Caco-2 (cell line): ENCODE results near the gene HOXA1. TPM values are rescaled to one million over a fixed set of nuclear protein-coding genes. Genes with fewer than 3 reads are reported as not detected.

Experiments
- BruUV-seq: library from RNA; stranded (reverse); fragments of 400-500 nt; replicated peaks from 2 replicates; lab custom pipeline; 2021; lab: Mats Ljungman, UMichigan
- CTCF ChIA-PET: fragments of 300-600 bp; sonication (Branson Sonifier 250); formaldehyde crosslinking; loops from one replicate; lab custom pipeline; 2022; ENCODE audit warnings: antibody characterized with exemption; lab: Charles Lee
- POLR2A ChIA-PET: fragments of 300-600 bp; sonication (Branson Sonifier 250); formaldehyde crosslinking; loops from one replicate; lab custom pipeline; 2022; ENCODE audit warnings: antibody characterized with exemption; lab: Charles Lee
- DNase-seq, 2 experiments: peaks; one replicate each; pipeline versions ENCODE4 v3.0.0 to v3.0.0-alpha.2; 2020 to 2022
- H3K27me3 ChIP-seq: replicated peaks from 2 replicates; pipeline ENCODE4 v1.6.0; 2011; ENCODE audit warnings: low read length; ENCODE audit not compliant: control insufficient read depth, insufficient read depth
- H3K36me3 ChIP-seq: 2 replicates; pipeline ENCODE4 v1.5.1; 2011; ENCODE audit warnings: low read length; ENCODE audit not compliant: control insufficient read depth, insufficient read depth
- H3K4me1 ChIP-seq: fragments of 250-450 bp; sonication (Bioruptor Pico); 2 replicates; pipeline ENCODE4 v1.5.1; 2020; ENCODE audit warnings: mild to moderate bottlenecking
- H3K4me3 ChIP-seq: 2 replicates; pipeline ENCODE4 v1.5.1; 2011; ENCODE audit warnings: low read depth, mild to moderate bottlenecking, control low read depth, low read length
- H3K9me3 ChIP-seq: fragments of 250-450 bp; sonication (Bioruptor Pico); 2 replicates; pipeline ENCODE4 v1.5.1; 2020; ENCODE audit warnings: mild to moderate bottlenecking, moderate library complexity
- H3K27ac Mint-ChIP-seq: one replicate; pipeline ENCODE4 v1.8.0; 2022; ENCODE audit warnings: mixed read lengths; ENCODE audit not compliant: unreplicated experiment
- H3K27me3 Mint-ChIP-seq: one replicate; pipeline ENCODE4 v1.8.0; 2022; ENCODE audit warnings: mixed read lengths; ENCODE audit not compliant: insufficient read depth, unreplicated experiment
- H3K36me3 Mint-ChIP-seq: one replicate; pipeline ENCODE4 v1.8.0; 2022; ENCODE audit warnings: mild to moderate bottlenecking, mixed read lengths; ENCODE audit not compliant: insufficient read depth, unreplicated experiment
- H3K4me1 Mint-ChIP-seq: one replicate; pipeline ENCODE4 v1.8.0; 2022; ENCODE audit warnings: low read depth, mixed read lengths; ENCODE audit not compliant: unreplicated experiment
- H3K4me3 Mint-ChIP-seq: one replicate; pipeline ENCODE4 v1.8.0; 2022; ENCODE audit warnings: mild to moderate bottlenecking, moderate library complexity, mixed read lengths; ENCODE audit not compliant: unreplicated experiment
- H3K9me3 Mint-ChIP-seq: one replicate; pipeline ENCODE4 v1.8.0; 2022; ENCODE audit warnings: mixed read lengths; ENCODE audit not compliant: unreplicated experiment
- intact Hi-C: fragments of 100-400 bp; cut with micrococcal nuclease; formaldehyde crosslinking; loops from one replicate; pipeline ENCODE4 v1.10.0; 2022; ENCODE audit not compliant: unreplicated experiment
- total RNA-seq: library from RNA; stranded (reverse); gene quantifications from 2 replicates; pipeline ENCODE4 v1.2.3, GENCODE V29; 2022
- TF ChIP-seq, protein P1 (sequence below), 2 experiments: fragments of 200-600 bp in 1 of 2; IDR thresholded peaks; 1 replicate in 1 of 2; 2 replicates in 1 of 2; pipeline versions ENCODE4 v1.5.1 to v1.8.0; 2011 to 2022; ENCODE audit warnings: antibody characterized with exemption in 1 of 2, control low read depth in 1 of 2, inconsistent platforms in 1 of 2, low read depth in 1 of 2, low read length in 1 of 2, mild to moderate bottlenecking in 1 of 2, moderate library complexity in 1 of 2; ENCODE audit not compliant: insufficient read depth in 1 of 2, severe bottlenecking in 1 of 2, unreplicated experiment in 1 of 2

The HOXA1 gene
- total RNA-seq, 1 experiment from 2014 or later, result 18.5 TPM

DNA sequence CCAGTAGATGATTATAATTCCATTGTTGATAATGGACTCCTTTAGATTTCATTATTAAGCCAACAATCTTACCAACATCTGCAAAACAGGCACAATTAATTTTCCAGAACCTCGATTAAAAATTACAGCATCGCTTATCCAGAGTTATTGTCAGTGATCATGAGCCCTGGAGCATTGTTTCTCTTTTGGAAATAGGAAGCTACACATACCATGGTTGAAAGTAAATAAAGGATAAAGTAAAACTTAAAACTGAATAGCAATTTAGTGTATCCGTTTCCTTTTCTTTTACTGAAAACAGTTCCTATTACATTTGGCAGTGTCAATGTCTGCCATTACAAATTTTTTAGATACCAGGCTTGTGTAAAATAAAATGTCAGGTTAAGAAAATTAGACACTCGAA, 16.6 kb upstream of the HOXA1 start:
- intact Hi-C loops, result no loop called here
- DNase-seq, result no peak
- no peaks in the 10 kb centered on the region for H3K9me3 ChIP-seq
- no peak overlapping the region for H3K4me3 ChIP-seq
- POLR2A ChIA-PET, result interaction anchor here (2.1 kb wide), 1 partner anchor 10 kb away, joined by 4 read pairs; no protein-coding TSS in a partner anchor
- TF ChIP-seq, protein P1, sequence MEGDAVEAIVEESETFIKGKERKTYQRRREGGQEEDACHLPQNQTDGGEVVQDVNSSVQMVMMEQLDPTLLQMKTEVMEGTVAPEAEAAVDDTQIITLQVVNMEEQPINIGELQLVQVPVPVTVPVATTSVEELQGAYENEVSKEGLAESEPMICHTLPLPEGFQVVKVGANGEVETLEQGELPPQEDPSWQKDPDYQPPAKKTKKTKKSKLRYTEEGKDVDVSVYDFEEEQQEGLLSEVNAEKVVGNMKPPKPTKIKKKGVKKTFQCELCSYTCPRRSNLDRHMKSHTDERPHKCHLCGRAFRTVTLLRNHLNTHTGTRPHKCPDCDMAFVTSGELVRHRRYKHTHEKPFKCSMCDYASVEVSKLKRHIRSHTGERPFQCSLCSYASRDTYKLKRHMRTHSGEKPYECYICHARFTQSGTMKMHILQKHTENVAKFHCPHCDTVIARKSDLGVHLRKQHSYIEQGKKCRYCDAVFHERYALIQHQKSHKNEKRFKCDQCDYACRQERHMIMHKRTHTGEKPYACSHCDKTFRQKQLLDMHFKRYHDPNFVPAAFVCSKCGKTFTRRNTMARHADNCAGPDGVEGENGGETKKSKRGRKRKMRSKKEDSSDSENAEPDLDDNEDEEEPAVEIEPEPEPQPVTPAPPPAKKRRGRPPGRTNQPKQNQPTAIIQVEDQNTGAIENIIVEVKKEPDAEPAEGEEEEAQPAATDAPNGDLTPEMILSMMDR (IDR thresholded peaks at IDR 0.05; ENCODE audit: insufficient read depth in 1 of 2, low read depth in 1 of 2, low read length in 1 of 2, severe bottlenecking in 1 of 2, unreplicated experiment in 1 of 2), result no peak
- Mint-ChIP-seq H3K27me3 (no peaks in the 10 kb centered on the region), H3K4me3 (peak overlapping the region; percentile 85), H3K9me3 (no peaks in the 10 kb centered on the region), H3K36me3 (peaks cover 35% of the 10 kb centered on the region), H3K4me1 (peaks cover 24% of the 10 kb centered on the region), H3K27ac (no peak overlapping the region)
- BruUV-seq, result TSS peak; percentile 32
- CTCF ChIA-PET, result no interaction called here
- H3K4me1 ChIP-seq, result peaks cover 40% of the 10 kb centered on the region
- no peaks in the 10 kb centered on the region; the same call in 1 of the 2 replicates for H3K36me3 ChIP-seq
- H3K27me3 ChIP-seq, result no peaks in the 10 kb centered on the region

DNA sequence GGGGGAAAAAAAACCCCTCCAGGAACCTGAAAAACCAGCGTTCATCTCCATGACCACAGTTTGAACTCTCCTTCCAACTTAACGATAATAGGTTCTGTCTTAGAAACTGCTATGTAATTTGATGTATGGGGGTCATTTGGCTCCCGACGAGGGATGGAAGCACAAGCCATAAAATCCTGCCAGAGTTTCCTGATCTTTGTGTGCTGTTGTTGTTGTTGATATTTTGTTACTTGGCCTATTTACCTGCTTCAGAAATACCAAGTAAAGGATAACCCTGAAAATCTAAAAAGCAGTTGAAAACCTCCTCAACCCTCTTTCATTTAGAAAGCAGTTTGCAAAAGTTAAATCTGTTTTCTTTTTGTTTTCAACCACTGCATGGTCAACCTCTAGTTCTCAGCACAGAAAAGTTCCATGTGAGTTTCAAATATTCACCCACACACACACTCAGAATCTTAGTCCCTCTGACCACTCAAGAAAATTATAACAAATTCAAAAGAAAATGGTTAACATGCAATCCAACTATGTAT, 16.0 kb upstream of the HOXA1 start:
- peak overlapping the region; percentile 85 for H3K4me3 Mint-ChIP-seq
- peak overlapping the region; percentile 87 for H3K27ac Mint-ChIP-seq
- POLR2A ChIA-PET, result no interaction called here
- H3K4me1 Mint-ChIP-seq, result peaks cover 24% of the 10 kb centered on the region
- no peak overlapping the region for H3K4me3 ChIP-seq
- no peaks in the 10 kb centered on the region for H3K27me3 ChIP-seq
- no peaks in the 10 kb centered on the region for H3K9me3 ChIP-seq
- H3K36me3 ChIP-seq, result no peaks in the 10 kb centered on the region; the same call in 1 of the 2 replicates
- H3K27me3 Mint-ChIP-seq, result no peaks in the 10 kb centered on the region
- no peak for DNase-seq
- no TSS peak for BruUV-seq
- intact Hi-C loops, result no loop called here
- TF ChIP-seq, protein P1 (IDR thresholded peaks at IDR 0.05; ENCODE audit: insufficient read depth in 1 of 2, low read depth in 1 of 2, low read length in 1 of 2, severe bottlenecking in 1 of 2, unreplicated experiment in 1 of 2), result no peak
- H3K9me3 Mint-ChIP-seq, result no peaks in the 10 kb centered on the region
- peaks cover 35% of the 10 kb centered on the region for H3K36me3 Mint-ChIP-seq
- peaks cover 34% of the 10 kb centered on the region for H3K4me1 ChIP-seq
- CTCF ChIA-PET, result interaction anchor here (1.4 to 1.5 kb wide), 3 partner anchors 39 to 163 kb away, joined by 4 to 7 read pairs (median 4); no protein-coding TSS in a partner anchor

DNA sequence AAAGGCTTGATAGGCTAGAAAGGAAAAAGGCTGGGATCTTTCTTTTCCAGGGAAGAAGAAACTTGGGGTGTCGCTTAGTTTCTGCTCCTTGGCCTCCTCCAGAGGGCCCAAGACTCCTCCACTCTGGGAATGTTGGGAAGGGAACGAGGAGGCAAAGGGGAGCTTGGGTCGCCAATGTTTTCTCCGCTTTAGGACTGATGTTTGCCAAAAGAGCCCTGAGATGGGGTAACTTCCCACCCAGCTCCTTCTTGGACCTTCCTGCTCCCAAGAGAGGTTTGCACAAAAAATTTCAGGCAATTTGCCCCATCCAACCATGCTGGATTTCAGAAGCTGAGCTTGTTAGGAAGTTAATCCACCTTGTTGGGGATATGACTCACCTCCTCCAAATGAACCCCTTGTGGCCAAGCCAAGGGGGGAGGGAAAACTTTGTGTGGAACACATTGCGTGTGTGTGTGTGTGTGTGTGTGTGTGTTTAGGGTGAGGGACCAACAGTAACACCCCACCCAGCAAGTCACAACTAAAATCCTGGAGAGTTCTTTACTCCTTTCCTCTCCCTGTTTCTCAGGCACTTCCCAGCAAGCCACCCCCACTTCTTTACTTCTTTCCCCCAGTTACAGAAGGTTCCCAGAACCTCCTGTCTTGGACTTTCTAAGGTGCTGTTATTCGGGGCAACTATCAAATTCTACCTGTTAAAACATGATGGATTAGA, 15.4 kb upstream of the HOXA1 start:
- peaks cover 20% of the 10 kb centered on the region for H3K4me1 Mint-ChIP-seq
- peaks cover 35% of the 10 kb centered on the region for H3K36me3 Mint-ChIP-seq
- intact Hi-C loops, result no loop called here
- H3K27ac Mint-ChIP-seq, result peak overlapping the region; percentile 87
- H3K27me3 Mint-ChIP-seq, result no peaks in the 10 kb centered on the region
- TF ChIP-seq, protein P1 (IDR thresholded peaks at IDR 0.05; ENCODE audit: insufficient read depth in 1 of 2, low read depth in 1 of 2, low read length in 1 of 2, severe bottlenecking in 1 of 2, unreplicated experiment in 1 of 2), result peak in 1 of 2 experiments; percentile 10
- H3K36me3 ChIP-seq, result no peaks in the 10 kb centered on the region; the same call in 1 of the 2 replicates
- no peaks in the 10 kb centered on the region for H3K9me3 Mint-ChIP-seq
- H3K9me3 ChIP-seq, result no peaks in the 10 kb centered on the region
- CTCF ChIA-PET, result interaction anchor here (0.8 to 1.5 kb wide), 7 partner anchors 11 to 162 kb away, joined by 3 to 9 read pairs (median 4); partner anchors contain the start of gene HOXA4
- H3K4me3 Mint-ChIP-seq, result peak overlapping the region; percentile 85
- peak overlapping the region; percentile 41 for H3K4me3 ChIP-seq
- BruUV-seq, result no TSS peak
- peak in 1 of 2 experiments; percentile 30 for DNase-seq
- H3K27me3 ChIP-seq, result no peaks in the 10 kb centered on the region
- H3K4me1 ChIP-seq, result peaks cover 30% of the 10 kb centered on the region
- POLR2A ChIA-PET, result interaction anchor here (0.5 to 1.4 kb wide), 6 partner anchors 9 to 247 kb away, joined by 3 to 8 read pairs (median 6); partner anchors contain the start of genes HOXA4 and SKAP2
